ENCODE measurements around the gene RPS17. TPM values are rescaled to one million over a fixed set of nuclear protein-coding genes. Genes with fewer than 3 reads are reported as not detected.

Gene RPS17
- polyA plus RNA-seq, 1 donor (not counting 4 experiments of a cell fraction or from before 2014, with no cell fraction given) = 4,320 TPM

DNA sequence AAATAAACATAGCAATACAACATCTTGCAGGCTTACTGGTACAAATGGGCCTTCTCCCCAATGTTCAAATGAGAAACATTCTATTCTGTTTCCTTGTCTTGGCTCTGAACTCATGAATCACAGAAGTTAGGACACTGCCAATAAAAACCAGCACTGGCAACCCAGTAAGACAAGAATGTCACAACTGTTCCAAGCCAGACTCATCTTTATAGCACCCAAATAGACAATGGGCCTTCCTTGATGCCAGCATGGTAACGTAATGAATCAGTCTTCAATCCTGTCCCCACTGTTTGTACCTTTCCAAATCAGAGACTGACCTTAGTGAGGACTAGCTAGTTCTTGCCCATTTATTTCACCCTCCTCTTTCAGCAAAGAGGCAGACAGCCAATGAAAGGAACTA, 14.1 kb upstream of the RPS17 start:
- Histone ChIP-seq H4K20me1 (ENCODE audit: control insufficient read depth, extremely low read depth, insufficient read depth, low read length) (no peaks in the 10 kb centered on the region), H3K9me1 (ENCODE audit: control insufficient read depth, extremely low read depth, insufficient read depth, low read length) (no peaks in the 10 kb centered on the region), H3K36me3 (ENCODE audit: control insufficient read depth in 2 of 2, extremely low read depth in 1 of 2, insufficient read depth in 2 of 2, low read length in 2 of 2) (no peaks in the 10 kb centered on the region), H3K4me3 (ENCODE audit: control insufficient read depth in 2 of 3, extremely low read depth in 1 of 3, insufficient read depth in 2 of 3, low read depth in 1 of 3, low read length in 3 of 3) (no peak overlapping the region), H3K4me2 (ENCODE audit: control insufficient read depth, extremely low read depth, insufficient read depth, low read depth, low read length) (no peak overlapping the region), H3K9ac (ENCODE audit: control insufficient read depth, extremely low read depth, insufficient read depth, low read length) (no peak overlapping the region), H3K27me3 (ENCODE audit: control insufficient read depth, extremely low read depth, insufficient read depth, low read length) (peaks cover 3% of the 10 kb centered on the region), H2AFZ (ENCODE audit: control insufficient read depth, low read length) (no peak overlapping the region), H3K4me1 (ENCODE audit: control insufficient read depth, extremely low read depth, insufficient read depth, low read length) (peaks cover 19% of the 10 kb centered on the region), H3K9me3 (ENCODE audit: control insufficient read depth, low read depth, low read length) (no peaks in the 10 kb centered on the region), H3K27ac (ENCODE audit: control insufficient read depth, insufficient read depth, low read length) (no peak overlapping the region), H3K79me2 (ENCODE audit: control insufficient read depth, insufficient read depth, low read length) (no peaks in the 10 kb centered on the region)
- DNase-seq (ENCODE audit: low read depth, low spot score) (no peak), FAIRE-seq (no peak)
- dilution Hi-C loops (cut with MboI; ENCODE audit: extremely low pct_ligation_motif_present, low sequenced_read_pairs) = no loop called here
- TF ChIP-seq, protein P1, sequence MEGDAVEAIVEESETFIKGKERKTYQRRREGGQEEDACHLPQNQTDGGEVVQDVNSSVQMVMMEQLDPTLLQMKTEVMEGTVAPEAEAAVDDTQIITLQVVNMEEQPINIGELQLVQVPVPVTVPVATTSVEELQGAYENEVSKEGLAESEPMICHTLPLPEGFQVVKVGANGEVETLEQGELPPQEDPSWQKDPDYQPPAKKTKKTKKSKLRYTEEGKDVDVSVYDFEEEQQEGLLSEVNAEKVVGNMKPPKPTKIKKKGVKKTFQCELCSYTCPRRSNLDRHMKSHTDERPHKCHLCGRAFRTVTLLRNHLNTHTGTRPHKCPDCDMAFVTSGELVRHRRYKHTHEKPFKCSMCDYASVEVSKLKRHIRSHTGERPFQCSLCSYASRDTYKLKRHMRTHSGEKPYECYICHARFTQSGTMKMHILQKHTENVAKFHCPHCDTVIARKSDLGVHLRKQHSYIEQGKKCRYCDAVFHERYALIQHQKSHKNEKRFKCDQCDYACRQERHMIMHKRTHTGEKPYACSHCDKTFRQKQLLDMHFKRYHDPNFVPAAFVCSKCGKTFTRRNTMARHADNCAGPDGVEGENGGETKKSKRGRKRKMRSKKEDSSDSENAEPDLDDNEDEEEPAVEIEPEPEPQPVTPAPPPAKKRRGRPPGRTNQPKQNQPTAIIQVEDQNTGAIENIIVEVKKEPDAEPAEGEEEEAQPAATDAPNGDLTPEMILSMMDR (optimal IDR thresholded peaks at IDR 0.05 in 1 of 3, IDR thresholded peaks at IDR 0.05 in 1 of 3, conservative IDR thresholded peaks at IDR 0.05 in 1 of 3; ENCODE audit: extremely low read depth in 1 of 3, insufficient read depth in 2 of 3, low read length in 3 of 3) = no peak
- no peak for TF ChIP-seq EZH2 (IDR thresholded peaks at IDR 0.05; ENCODE audit: low read length)

DNA sequence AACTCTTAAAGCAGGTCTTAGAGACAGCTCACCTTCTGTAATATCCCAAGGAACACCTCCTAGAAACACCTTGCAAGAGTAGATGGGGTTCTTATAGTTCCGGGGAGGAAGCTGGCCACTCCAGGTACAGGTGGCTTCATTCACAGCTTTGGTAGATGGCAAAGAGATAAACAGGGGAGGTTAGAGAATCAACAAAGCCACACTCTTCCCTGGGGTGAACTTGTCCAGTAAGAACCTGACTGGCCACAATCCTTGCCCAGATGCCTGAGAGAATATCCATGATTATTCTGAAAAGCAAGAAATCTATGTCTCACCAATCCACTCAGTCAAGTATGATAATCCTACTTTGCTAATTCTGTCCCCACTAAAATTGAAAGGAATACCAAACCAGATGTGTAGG, 13.6 kb upstream of the RPS17 start:
- DNase-seq (ENCODE audit: low read depth, low spot score) (no peak), FAIRE-seq (no peak)
- Histone ChIP-seq H3K27ac (ENCODE audit: control insufficient read depth, insufficient read depth, low read length) (no peak overlapping the region), H3K4me1 (ENCODE audit: control insufficient read depth, extremely low read depth, insufficient read depth, low read length) (peaks cover 19% of the 10 kb centered on the region), H2AFZ (ENCODE audit: control insufficient read depth, low read length) (no peak overlapping the region), H3K79me2 (ENCODE audit: control insufficient read depth, insufficient read depth, low read length) (no peaks in the 10 kb centered on the region), H4K20me1 (ENCODE audit: control insufficient read depth, extremely low read depth, insufficient read depth, low read length) (no peaks in the 10 kb centered on the region), H3K27me3 (ENCODE audit: control insufficient read depth, extremely low read depth, insufficient read depth, low read length) (peaks cover 3% of the 10 kb centered on the region), H3K36me3 (ENCODE audit: control insufficient read depth in 2 of 2, extremely low read depth in 1 of 2, insufficient read depth in 2 of 2, low read length in 2 of 2) (no peaks in the 10 kb centered on the region), H3K9me1 (ENCODE audit: control insufficient read depth, extremely low read depth, insufficient read depth, low read length) (no peaks in the 10 kb centered on the region), H3K9ac (ENCODE audit: control insufficient read depth, extremely low read depth, insufficient read depth, low read length) (no peak overlapping the region), H3K4me3 (ENCODE audit: control insufficient read depth in 2 of 3, extremely low read depth in 1 of 3, insufficient read depth in 2 of 3, low read depth in 1 of 3, low read length in 3 of 3) (no peak overlapping the region), H3K9me3 (ENCODE audit: control insufficient read depth, low read depth, low read length) (no peaks in the 10 kb centered on the region), H3K4me2 (ENCODE audit: control insufficient read depth, extremely low read depth, insufficient read depth, low read depth, low read length) (no peak overlapping the region)
- TF ChIP-seq, protein P1 (optimal IDR thresholded peaks at IDR 0.05 in 1 of 3, IDR thresholded peaks at IDR 0.05 in 1 of 3, conservative IDR thresholded peaks at IDR 0.05 in 1 of 3; ENCODE audit: extremely low read depth in 1 of 3, insufficient read depth in 2 of 3, low read length in 3 of 3) = no peak
- no peak for TF ChIP-seq EZH2 (IDR thresholded peaks at IDR 0.05; ENCODE audit: low read length)
- dilution Hi-C loops (cut with MboI; ENCODE audit: extremely low pct_ligation_motif_present, low sequenced_read_pairs) = no loop called here
